ENCODE measurements around the gene PDE11A.

PDE11A gene

GRCh38 chr2:177742851-177743250, 329.7 kb downstream of the PDE11A start:
- TF ChIP-seq EZH2phosphoT487 (conservative IDR thresholded peaks at IDR 0.05; ENCODE audit: low read length) = no peak
- TF ChIP-seq, protein P1, sequence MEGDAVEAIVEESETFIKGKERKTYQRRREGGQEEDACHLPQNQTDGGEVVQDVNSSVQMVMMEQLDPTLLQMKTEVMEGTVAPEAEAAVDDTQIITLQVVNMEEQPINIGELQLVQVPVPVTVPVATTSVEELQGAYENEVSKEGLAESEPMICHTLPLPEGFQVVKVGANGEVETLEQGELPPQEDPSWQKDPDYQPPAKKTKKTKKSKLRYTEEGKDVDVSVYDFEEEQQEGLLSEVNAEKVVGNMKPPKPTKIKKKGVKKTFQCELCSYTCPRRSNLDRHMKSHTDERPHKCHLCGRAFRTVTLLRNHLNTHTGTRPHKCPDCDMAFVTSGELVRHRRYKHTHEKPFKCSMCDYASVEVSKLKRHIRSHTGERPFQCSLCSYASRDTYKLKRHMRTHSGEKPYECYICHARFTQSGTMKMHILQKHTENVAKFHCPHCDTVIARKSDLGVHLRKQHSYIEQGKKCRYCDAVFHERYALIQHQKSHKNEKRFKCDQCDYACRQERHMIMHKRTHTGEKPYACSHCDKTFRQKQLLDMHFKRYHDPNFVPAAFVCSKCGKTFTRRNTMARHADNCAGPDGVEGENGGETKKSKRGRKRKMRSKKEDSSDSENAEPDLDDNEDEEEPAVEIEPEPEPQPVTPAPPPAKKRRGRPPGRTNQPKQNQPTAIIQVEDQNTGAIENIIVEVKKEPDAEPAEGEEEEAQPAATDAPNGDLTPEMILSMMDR (IDR thresholded peaks at IDR 0.05; ENCODE audit: insufficient read depth, low read length, poor library complexity, severe bottlenecking) = no peak
- Histone ChIP-seq H3K27me3 (ENCODE audit: low read length) (no peaks in the 10 kb centered on the region), H2AFZ (ENCODE audit: low read depth, low read length, severe bottlenecking) (no peak overlapping the region)

GRCh38 chr2:177741866-177742265, 330.7 kb downstream of the PDE11A start:
- H3K36me3 ChIP-seq (ENCODE audit: low read length) = no peaks in the 10 kb centered on the region
- no peak overlapping the region for H3K4me2 ChIP-seq (ENCODE audit: low read depth, low read length, poor library complexity, severe bottlenecking)
- TF ChIP-seq, protein P1 (IDR thresholded peaks at IDR 0.05; ENCODE audit: insufficient read depth, low read length, poor library complexity, severe bottlenecking) = no peak
- TF ChIP-seq EZH2phosphoT487 (conservative IDR thresholded peaks at IDR 0.05; ENCODE audit: low read length) = no peak
- H3K9me2 ChIP-seq (replicated peaks; ENCODE audit: insufficient read depth, low read length) = no peaks in the 10 kb centered on the region
- H4K20me1 ChIP-seq (ENCODE audit: low read depth, low read length) = no peaks in the 10 kb centered on the region
- no peaks in the 10 kb centered on the region for H3F3A ChIP-seq (ENCODE audit: insufficient read depth)
- H2AFZ ChIP-seq (ENCODE audit: low read depth, low read length, severe bottlenecking) = no peak overlapping the region
- H3K27ac ChIP-seq (ENCODE audit: low read depth, low read length) = no peak overlapping the region
- no peaks in the 10 kb centered on the region for H3K9me3 ChIP-seq (ENCODE audit: insufficient read depth, low read length)
- H3K79me2 ChIP-seq (ENCODE audit: insufficient read depth, low read length) = no peaks in the 10 kb centered on the region
- no peak overlapping the region for H3K4me3 ChIP-seq (ENCODE audit: insufficient read depth, low read length, poor library complexity, severe bottlenecking)
- H3K27me3 ChIP-seq (ENCODE audit: low read length) = no peaks in the 10 kb centered on the region
- no peak overlapping the region for H3K9ac ChIP-seq (ENCODE audit: low read length)

More at GRCh38 chr2:177742851-177743250, 329.7 kb downstream of the PDE11A start:
- no peaks in the 10 kb centered on the region for H3F3A ChIP-seq (ENCODE audit: insufficient read depth)
- no peak overlapping the region for H3K4me2 ChIP-seq (ENCODE audit: low read depth, low read length, poor library complexity, severe bottlenecking)
- no peak overlapping the region for H3K9ac ChIP-seq (ENCODE audit: low read length)
- no peak overlapping the region for H3K4me3 ChIP-seq (ENCODE audit: insufficient read depth, low read length, poor library complexity, severe bottlenecking)
- H3K9me2 ChIP-seq (replicated peaks; ENCODE audit: insufficient read depth, low read length) = no peaks in the 10 kb centered on the region
- no peaks in the 10 kb centered on the region for H4K20me1 ChIP-seq (ENCODE audit: low read depth, low read length)
- H3K9me3 ChIP-seq (ENCODE audit: insufficient read depth, low read length) = no peaks in the 10 kb centered on the region
- H3K79me2 ChIP-seq (ENCODE audit: insufficient read depth, low read length) = no peaks in the 10 kb centered on the region
- no peaks in the 10 kb centered on the region for H3K36me3 ChIP-seq (ENCODE audit: low read length)
- no peak overlapping the region for H3K27ac ChIP-seq (ENCODE audit: low read depth, low read length)

DNA sequence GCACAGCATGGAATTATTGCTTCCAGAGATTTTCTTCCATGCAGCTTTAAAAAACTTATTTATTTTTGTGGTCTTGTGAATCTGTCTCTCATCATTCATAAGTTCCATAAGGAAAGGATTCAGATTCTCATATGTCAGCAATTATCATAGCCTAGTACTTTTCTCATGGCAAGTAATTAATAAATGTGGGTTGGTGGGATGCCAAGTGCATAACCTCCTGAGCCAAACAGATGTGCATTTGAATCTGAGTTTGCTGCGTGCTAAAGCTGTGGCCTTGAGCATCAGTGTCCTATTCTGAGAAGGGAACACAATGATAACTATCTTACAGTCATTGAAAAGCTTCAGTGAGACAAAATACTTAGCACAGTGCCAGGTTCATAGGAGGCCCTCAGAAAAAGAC, 331.9 kb downstream of the PDE11A start:
- Histone ChIP-seq H4K20me1 (ENCODE audit: low read depth, low read length) (no peaks in the 10 kb centered on the region), H3K27ac (ENCODE audit: low read depth, low read length) (no peak overlapping the region), H3F3A (ENCODE audit: insufficient read depth) (no peaks in the 10 kb centered on the region), H2AFZ (ENCODE audit: low read depth, low read length, severe bottlenecking) (no peak overlapping the region), H3K4me2 (ENCODE audit: low read depth, low read length, poor library complexity, severe bottlenecking) (no peak overlapping the region), H3K9me2 (replicated peaks; ENCODE audit: insufficient read depth, low read length) (no peaks in the 10 kb centered on the region), H3K79me2 (ENCODE audit: insufficient read depth, low read length) (no peaks in the 10 kb centered on the region), H3K9ac (ENCODE audit: low read length) (no peak overlapping the region), H3K27me3 (ENCODE audit: low read length) (no peaks in the 10 kb centered on the region), H3K4me3 (ENCODE audit: insufficient read depth, low read length, poor library complexity, severe bottlenecking) (no peak overlapping the region), H3K36me3 (ENCODE audit: low read length) (no peaks in the 10 kb centered on the region), H3K9me3 (ENCODE audit: insufficient read depth, low read length) (no peaks in the 10 kb centered on the region)
- TF ChIP-seq EZH2phosphoT487 (conservative IDR thresholded peaks at IDR 0.05; ENCODE audit: low read length) = no peak
- TF ChIP-seq, protein P1 (IDR thresholded peaks at IDR 0.05; ENCODE audit: insufficient read depth, low read length, poor library complexity, severe bottlenecking) = no peak

Data from SU-DHL-6 (cell line).